B cell (primary cell): ENCODE data around the gene AFF1. TPM values are rescaled to one million over a fixed set of nuclear protein-coding genes. Genes with fewer than 3 reads are reported as not detected.

Experiments
- ATAC-seq: fragments of 200-7000 bp; cut with Tn5 transposase; one replicate; pipeline ENCODE4 v1.10.0; 2021; ENCODE audit warnings: low read depth, mild to moderate bottlenecking, moderate number of reproducible peaks, moderate library complexity
- CTCF ChIA-PET: fragments of 350-600 bp; sonication (Branson Sonifier 250); formaldehyde crosslinking; loops from one replicate; lab custom pipeline; 2021; ENCODE audit warnings: antibody characterized with exemption, inconsistent platforms; lab: Charles Lee
- POLR2A ChIA-PET: fragments of 350-600 bp; sonication (Branson Sonifier 250); formaldehyde crosslinking; loops from one replicate; lab custom pipeline; 2021; ENCODE audit warnings: antibody characterized with exemption; lab: Charles Lee
- DNase-seq: peaks from one replicate; pipeline ENCODE4 v3.0.0; 2013
- H2AFZ ChIP-seq: 2 replicates; pipeline ENCODE4 v1.6.1; 2012; ENCODE audit warnings: mild to moderate bottlenecking, low read depth, low read length; ENCODE audit not compliant: insufficient read depth, poor library complexity, severe bottlenecking
- H3K27ac ChIP-seq, 2 donors: 1 replicate in 1 of 2; 2 replicates in 1 of 2; pipeline ENCODE4 v1.5.1; 2012 to 2013; ENCODE audit warnings: low read length in 2 of 2, mild to moderate bottlenecking in 2 of 2, moderate library complexity in 1 of 2
- H3K27me3 ChIP-seq, 4 experiments: fragments of 200-600 bp in 1 of 4; sonication (generic) in 1 of 4; replicated peaks in 1 of 4; 1 replicate in 2 of 4; 2 replicates in 2 of 4; pipeline versions ENCODE4 v1.6.1 to v1.7.0; 2013 to 2016; ENCODE audit warnings: low read length in 3 of 4, mild to moderate bottlenecking in 2 of 4, mixed read lengths in 1 of 4, moderate library complexity in 1 of 4; ENCODE audit not compliant: insufficient read depth in 4 of 4, control insufficient read depth in 3 of 4; ENCODE audit errors: control extremely low read depth in 1 of 4
- H3K36me3 ChIP-seq, 2 experiments: replicated peaks in 1 of 2; 1 replicate in 1 of 2; 2 replicates in 1 of 2; pipeline versions ENCODE4 v1.6.1 to v1.7.1; 2013; ENCODE audit warnings: low read length in 1 of 2; ENCODE audit not compliant: insufficient read depth in 2 of 2, control insufficient read depth in 1 of 2; ENCODE audit errors: control extremely low read depth in 1 of 2, extremely low read depth in 1 of 2
- H3K4me1 ChIP-seq, 2 donors: fragments of 200-600 bp in 1 of 2; sonication (generic) in 1 of 2; 1 replicate in 1 of 2; 2 replicates in 1 of 2; pipeline versions ENCODE4 v1.5.1 to v1.6.1; 2013 to 2017; ENCODE audit warnings: low read length in 2 of 2; ENCODE audit not compliant: control insufficient read depth in 2 of 2, insufficient read depth in 2 of 2
- H3K4me2 ChIP-seq: replicated peaks from 2 replicates; pipeline ENCODE3; 2012; ENCODE audit warnings: mild to moderate bottlenecking, low read depth, low read length; ENCODE audit not compliant: poor library complexity, severe bottlenecking
- H3K4me3 ChIP-seq, 5 experiments: fragments of 200-600 bp in 1 of 5; sonication (generic) in 1 of 5; 1 replicate in 3 of 5; 2 replicates in 2 of 5; pipeline versions ENCODE4 v1.5.1 to v1.7.0; 2011 to 2016; ENCODE audit warnings: low read length in 4 of 5, mild to moderate bottlenecking in 4 of 5, low read depth in 2 of 5, control low read depth in 1 of 5, moderate library complexity in 1 of 5; ENCODE audit not compliant: insufficient read depth in 1 of 5; ENCODE audit errors: control extremely low read depth in 1 of 5, extremely low read depth in 1 of 5
- H3K79me2 ChIP-seq: fragments of 200-600 bp; sonication (generic); one replicate; pipeline ENCODE4 v1.6.0; 2016; ENCODE audit warnings: low read length; ENCODE audit not compliant: control insufficient read depth, insufficient read depth
- H3K9ac ChIP-seq: fragments of 200-600 bp; sonication (generic); 2 replicates; pipeline ENCODE4 v1.6.1; 2017; ENCODE audit warnings: mild to moderate bottlenecking, low read length, moderate library complexity
- H3K9me3 ChIP-seq, 3 donors: one replicate each; pipeline versions ENCODE4 v1.6.1 to v1.7.1; 2013; ENCODE audit warnings: low read length in 2 of 3; ENCODE audit not compliant: control insufficient read depth in 2 of 3, insufficient read depth in 1 of 3; ENCODE audit errors: control extremely low read depth in 1 of 3
- H4K20me1 ChIP-seq: 2 replicates; pipeline ENCODE4 v1.6.0; 2012; ENCODE audit warnings: mild to moderate bottlenecking, low read length; ENCODE audit not compliant: insufficient read depth, control insufficient read depth, poor library complexity, severe bottlenecking
- H3K27ac Mint-ChIP-seq: one replicate; pipeline ENCODE4 v1.8.0; 2021; ENCODE audit warnings: mixed read lengths
- H3K27me3 Mint-ChIP-seq: one replicate; pipeline ENCODE4 v1.8.0; 2021; ENCODE audit warnings: mixed read lengths
- H3K4me1 Mint-ChIP-seq: one replicate; pipeline ENCODE4 v1.8.0; 2021; ENCODE audit warnings: mixed read lengths
- H3K4me3 Mint-ChIP-seq: one replicate; pipeline ENCODE4 v1.8.0; 2021; ENCODE audit warnings: mixed read lengths
- H3K9me3 Mint-ChIP-seq: one replicate; pipeline ENCODE4 v1.8.0; 2022; ENCODE audit warnings: mixed read lengths; ENCODE audit not compliant: insufficient read depth
- EZH2 ChIP-seq: IDR thresholded peaks from 2 replicates; pipeline ENCODE4 v1.6.1; 2012; ENCODE audit warnings: borderline replicate concordance, low read depth, mild to moderate bottlenecking, moderate library complexity, low read length; ENCODE audit not compliant: insufficient read depth, poor library complexity, severe bottlenecking
- whole genome bisulfite sequencing: methylation state at CpG from one replicate; pipeline ENCODE4 v1.1.5; 2013; ENCODE audit warnings: missing lambda C conversion rate; ENCODE audit not compliant: insufficient coverage; 5-methylcytosine and 5-hydroxymethylcytosine counted together
- intact Hi-C: fragments of 100-400 bp; cut with micrococcal nuclease; formaldehyde crosslinking; loops from one replicate; pipeline ENCODE4 v1.10.0; 2022
- polyA plus RNA-seq: library from polyadenylated mRNA; depleted of rRNA; stranded (reverse); fragments of >200 nt; gene quantifications from 2 replicates; pipeline ENCODE4 v1.2.3, GENCODE V29; 2012
- total RNA-seq, 2 donors: library from RNA; stranded (reverse); fragments of 120-200 nt in 1 of 2; gene quantifications; 1 replicate in 1 of 2; 2 replicates in 1 of 2; pipeline versions ENCODE4 v1.2.3 to v1.2.4, GENCODE V29; 2013 to 2022
- TF ChIP-seq, protein P1 (sequence below): fragments of 200-600 bp; IDR thresholded peaks from one replicate; pipeline ENCODE4 v1.8.0; 2022; ENCODE audit warnings: antibody characterized with exemption, mild to moderate bottlenecking

Gene AFF1
- total and polyA plus RNA-seq, 2 donors (not counting 1 experiment from before 2014, with no cell fraction given) = 15.3 to 135 TPM

DNA sequence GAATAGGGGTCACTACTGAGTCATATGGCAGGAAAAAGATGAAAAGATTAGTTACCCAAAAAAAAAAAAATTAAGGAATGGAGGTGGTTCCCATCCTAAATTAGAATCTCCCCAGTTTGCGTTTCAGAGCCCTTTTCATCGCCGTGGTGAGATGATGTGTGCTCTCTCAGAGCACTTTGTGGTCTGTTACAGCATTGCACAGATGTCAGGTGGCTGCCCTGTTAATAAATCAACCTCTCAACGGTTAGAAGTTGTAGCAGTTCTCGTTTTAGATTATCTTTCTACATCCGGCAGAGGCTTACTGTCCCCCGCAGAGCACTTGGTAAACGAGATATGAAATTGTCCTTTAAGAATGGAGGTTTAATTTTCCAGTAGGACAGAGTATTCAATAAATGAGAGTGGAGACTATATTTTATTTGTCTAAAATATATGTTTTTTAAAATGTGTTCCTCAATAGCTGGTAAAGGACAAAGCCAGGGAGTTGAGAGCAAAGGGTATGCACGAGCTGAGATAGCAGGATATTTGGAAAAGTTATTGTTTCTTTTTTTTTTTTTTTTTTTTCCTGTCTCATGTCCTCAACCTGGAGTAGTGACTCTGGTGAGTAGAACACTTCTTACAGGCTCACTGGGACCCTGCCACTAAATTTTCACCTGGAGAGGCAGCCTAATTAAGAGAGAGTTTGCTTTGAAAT, 26.9 kb downstream of the AFF1 start:
- WGBS = 5% methylated on average over 3 of the region's 9 CpGs
- ChIA-PET POLR2A (interaction anchor here (0.6 to 0.8 kb wide), 4 partner anchors 11 to 1236 kb away, joined by 3 to 11 read pairs (median 5); no protein-coding TSS in a partner anchor), CTCF (interaction anchor here (0.8 to 3.8 kb wide), 6 partner anchors 16 to 132 kb away, joined by 3 to 20 read pairs (median 4); partner anchors contain the start of gene AFF1)
- H3K36me3 ChIP-seq = no peaks in the 10 kb centered on the region
- H3K9ac ChIP-seq = peak overlapping the region; percentile 11
- Mint-ChIP-seq H3K9me3 (no peaks in the 10 kb centered on the region), H3K27me3 (no peaks in the 10 kb centered on the region), H3K4me3 (peak overlapping the region; percentile 52), H3K27ac (peak overlapping the region; percentile 22), H3K4me1 (peaks cover 48% of the 10 kb centered on the region)
- peak; percentile 89 for ATAC-seq
- intact Hi-C loops = loop anchor here (2.0 kb wide), 3 partner anchors 27 to 65 kb away; partner anchors contain the start of gene AFF1
- DNase-seq = peak; percentile 72
- peak overlapping the region; percentile 54 to 73 for H3K27ac ChIP-seq
- no peaks in the 10 kb centered on the region for H3K9me3 ChIP-seq
- H3K27me3 ChIP-seq = no peaks in the 10 kb centered on the region
- peaks cover 72% of the 10 kb centered on the region for H3K79me2 ChIP-seq
- no peak overlapping the region for H2AFZ ChIP-seq
- peak overlapping the region; percentile 66 for H3K4me2 ChIP-seq
- H3K4me1 ChIP-seq = peaks cover 59 to 65% of the 10 kb centered on the region in 2 donors
- no peak for TF ChIP-seq EZH2
- TF ChIP-seq, protein P1, sequence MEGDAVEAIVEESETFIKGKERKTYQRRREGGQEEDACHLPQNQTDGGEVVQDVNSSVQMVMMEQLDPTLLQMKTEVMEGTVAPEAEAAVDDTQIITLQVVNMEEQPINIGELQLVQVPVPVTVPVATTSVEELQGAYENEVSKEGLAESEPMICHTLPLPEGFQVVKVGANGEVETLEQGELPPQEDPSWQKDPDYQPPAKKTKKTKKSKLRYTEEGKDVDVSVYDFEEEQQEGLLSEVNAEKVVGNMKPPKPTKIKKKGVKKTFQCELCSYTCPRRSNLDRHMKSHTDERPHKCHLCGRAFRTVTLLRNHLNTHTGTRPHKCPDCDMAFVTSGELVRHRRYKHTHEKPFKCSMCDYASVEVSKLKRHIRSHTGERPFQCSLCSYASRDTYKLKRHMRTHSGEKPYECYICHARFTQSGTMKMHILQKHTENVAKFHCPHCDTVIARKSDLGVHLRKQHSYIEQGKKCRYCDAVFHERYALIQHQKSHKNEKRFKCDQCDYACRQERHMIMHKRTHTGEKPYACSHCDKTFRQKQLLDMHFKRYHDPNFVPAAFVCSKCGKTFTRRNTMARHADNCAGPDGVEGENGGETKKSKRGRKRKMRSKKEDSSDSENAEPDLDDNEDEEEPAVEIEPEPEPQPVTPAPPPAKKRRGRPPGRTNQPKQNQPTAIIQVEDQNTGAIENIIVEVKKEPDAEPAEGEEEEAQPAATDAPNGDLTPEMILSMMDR = no peak
- H3K4me3 ChIP-seq = peak overlapping the region in 2 of 5 experiments; percentile 5 to 20
- H4K20me1 ChIP-seq = peaks cover 14% of the 10 kb centered on the region

DNA sequence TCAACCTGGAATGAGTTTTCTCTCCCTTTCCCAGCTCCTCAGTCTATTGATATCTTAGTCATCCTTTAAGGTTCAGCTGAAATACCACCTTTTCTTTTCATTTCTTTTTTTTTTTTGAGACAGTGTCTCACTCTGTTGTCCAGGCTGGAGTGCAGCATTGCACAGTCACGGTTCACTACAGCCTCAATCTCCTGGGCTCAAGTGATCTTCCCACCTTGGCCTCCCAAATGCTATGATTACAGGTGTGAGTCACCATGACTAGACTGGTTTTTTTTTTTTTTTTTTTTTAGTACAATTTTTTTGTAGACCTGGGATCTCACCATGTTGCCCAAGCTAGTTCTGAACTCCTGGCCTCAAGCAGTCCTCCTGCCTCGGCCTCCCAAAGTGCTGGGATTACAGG, 28.9 kb downstream of the AFF1 start:
- Histone ChIP-seq H2AFZ (no peak overlapping the region), H3K9me3 (no peaks in the 10 kb centered on the region), H3K79me2 (peaks cover 74% of the 10 kb centered on the region), H3K27ac (no peak overlapping the region), H3K4me1 (peaks cover 75 to 77% of the 10 kb centered on the region in 2 donors), H3K27me3 (no peaks in the 10 kb centered on the region), H3K4me2 (no peak overlapping the region), H3K9ac (no peak overlapping the region), H3K36me3 (no peaks in the 10 kb centered on the region), H3K4me3 (no peak overlapping the region), H4K20me1 (peaks cover 31% of the 10 kb centered on the region)
- H3K4me1 Mint-ChIP-seq = peaks cover 41% of the 10 kb centered on the region
- ChIA-PET POLR2A (interaction anchor here (0.6 to 1.6 kb wide), 4 partner anchors 28 to 90 kb away, joined by 3 to 9 read pairs (median 4); no protein-coding TSS in a partner anchor), CTCF (interaction anchor here (0.6 kb wide), 1 partner anchor 1046 kb away, joined by 4 read pairs; no protein-coding TSS in a partner anchor)
- no peak for TF ChIP-seq EZH2
- TF ChIP-seq, protein P1 = no peak
- DNase-seq (no peak), ATAC-seq (no peak)
- WGBS = 100% methylated on average over 1 of the region's 2 CpGs
- no peaks in the 10 kb centered on the region for H3K27me3 Mint-ChIP-seq
- no peak overlapping the region for H3K4me3 Mint-ChIP-seq
- H3K9me3 Mint-ChIP-seq = no peaks in the 10 kb centered on the region
- H3K27ac Mint-ChIP-seq = no peak overlapping the region
- intact Hi-C loops = loop anchor here (2.0 kb wide), 1 partner anchor 17 kb away; no protein-coding TSS in a partner anchor
